Chondrocyte (in vitro differentiated cells): Measurements from ENCODE around the gene KCNQ2. TPM values are rescaled to one million over a fixed set of nuclear protein-coding genes. Genes with fewer than 3 reads are reported as not detected.

Source experiments
- DNase-seq: peaks from one replicate; pipeline ENCODE4 v3.0.0; 2021; ENCODE audit warnings: mixed read lengths, low spot score
- H3K27ac Mint-ChIP-seq: one replicate; pipeline ENCODE4 v1.8.0; 2021; ENCODE audit warnings: mild to moderate bottlenecking, moderate library complexity, mixed read lengths; ENCODE audit not compliant: unreplicated experiment
- H3K27me3 Mint-ChIP-seq: 2 replicates; pipeline ENCODE4 v1.8.0; 2021; ENCODE audit warnings: low read depth, mixed read lengths
- H3K36me3 Mint-ChIP-seq: 2 replicates; pipeline ENCODE4 v1.8.0; 2021; ENCODE audit warnings: low read depth, mixed read lengths
- H3K4me1 Mint-ChIP-seq: 2 replicates; pipeline ENCODE4 v1.8.0; 2021; ENCODE audit warnings: low read depth, mild to moderate bottlenecking, mixed read lengths
- H3K4me3 Mint-ChIP-seq: one replicate; pipeline ENCODE4 v1.8.0; 2021; ENCODE audit warnings: mild to moderate bottlenecking, moderate library complexity, mixed read lengths; ENCODE audit not compliant: unreplicated experiment
- H3K9me3 Mint-ChIP-seq: 2 replicates; pipeline ENCODE4 v1.8.0; 2021; ENCODE audit warnings: low read depth, mixed read lengths
- total RNA-seq: library from RNA; stranded (reverse); gene quantifications from 3 replicates; pipeline ENCODE4 v1.2.1, GENCODE V29; 2021
- TF ChIP-seq, protein P1 (sequence below): fragments of 200-600 bp; sonication (generic); IDR thresholded peaks from 2 replicates; pipeline ENCODE4 v1.5.0; 2021; ENCODE audit warnings: antibody characterized with exemption, mild to moderate bottlenecking, moderate library complexity

KCNQ2 gene
- total RNA-seq, 1 donor from 2014 or later: not detected

- no peak overlapping the region for H3K27ac Mint-ChIP-seq
- DNase-seq: no peak
- TF ChIP-seq, protein P1, sequence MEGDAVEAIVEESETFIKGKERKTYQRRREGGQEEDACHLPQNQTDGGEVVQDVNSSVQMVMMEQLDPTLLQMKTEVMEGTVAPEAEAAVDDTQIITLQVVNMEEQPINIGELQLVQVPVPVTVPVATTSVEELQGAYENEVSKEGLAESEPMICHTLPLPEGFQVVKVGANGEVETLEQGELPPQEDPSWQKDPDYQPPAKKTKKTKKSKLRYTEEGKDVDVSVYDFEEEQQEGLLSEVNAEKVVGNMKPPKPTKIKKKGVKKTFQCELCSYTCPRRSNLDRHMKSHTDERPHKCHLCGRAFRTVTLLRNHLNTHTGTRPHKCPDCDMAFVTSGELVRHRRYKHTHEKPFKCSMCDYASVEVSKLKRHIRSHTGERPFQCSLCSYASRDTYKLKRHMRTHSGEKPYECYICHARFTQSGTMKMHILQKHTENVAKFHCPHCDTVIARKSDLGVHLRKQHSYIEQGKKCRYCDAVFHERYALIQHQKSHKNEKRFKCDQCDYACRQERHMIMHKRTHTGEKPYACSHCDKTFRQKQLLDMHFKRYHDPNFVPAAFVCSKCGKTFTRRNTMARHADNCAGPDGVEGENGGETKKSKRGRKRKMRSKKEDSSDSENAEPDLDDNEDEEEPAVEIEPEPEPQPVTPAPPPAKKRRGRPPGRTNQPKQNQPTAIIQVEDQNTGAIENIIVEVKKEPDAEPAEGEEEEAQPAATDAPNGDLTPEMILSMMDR: no peak
- H3K27me3 Mint-ChIP-seq: peaks cover 23% of the 10 kb centered on the region
- peaks cover 13% of the 10 kb centered on the region for H3K9me3 Mint-ChIP-seq
- no peaks in the 10 kb centered on the region for H3K4me1 Mint-ChIP-seq
- H3K4me3 Mint-ChIP-seq: no peak overlapping the region
- H3K36me3 Mint-ChIP-seq: peaks cover 2% of the 10 kb centered on the region
Measured at GRCh38 chr20:63394069-63394919, 78.2 kb downstream of the KCNQ2 start.

GRCh38 chr20:63393566-63393965 is 78.9 kb downstream of the KCNQ2 start:
- DNase-seq: no peak
- H3K27me3 Mint-ChIP-seq: peaks cover 23% of the 10 kb centered on the region
- no peaks in the 10 kb centered on the region for H3K4me1 Mint-ChIP-seq
- H3K27ac Mint-ChIP-seq: no peak overlapping the region
- H3K9me3 Mint-ChIP-seq: peaks cover 18% of the 10 kb centered on the region
- TF ChIP-seq, protein P1: no peak
- no peak overlapping the region for H3K4me3 Mint-ChIP-seq
- peaks cover 2% of the 10 kb centered on the region for H3K36me3 Mint-ChIP-seq

GRCh38 chr20:63392465-63393365 is 79.7 kb downstream of the KCNQ2 start:
- H3K4me1 Mint-ChIP-seq: no peaks in the 10 kb centered on the region
- no peak overlapping the region for H3K4me3 Mint-ChIP-seq
- peaks cover 23% of the 10 kb centered on the region for H3K9me3 Mint-ChIP-seq
- peaks cover 2% of the 10 kb centered on the region for H3K36me3 Mint-ChIP-seq
- no peak overlapping the region for H3K27ac Mint-ChIP-seq
- no peak for DNase-seq
- peaks cover 23% of the 10 kb centered on the region for H3K27me3 Mint-ChIP-seq
- TF ChIP-seq, protein P1: no peak

DNA sequence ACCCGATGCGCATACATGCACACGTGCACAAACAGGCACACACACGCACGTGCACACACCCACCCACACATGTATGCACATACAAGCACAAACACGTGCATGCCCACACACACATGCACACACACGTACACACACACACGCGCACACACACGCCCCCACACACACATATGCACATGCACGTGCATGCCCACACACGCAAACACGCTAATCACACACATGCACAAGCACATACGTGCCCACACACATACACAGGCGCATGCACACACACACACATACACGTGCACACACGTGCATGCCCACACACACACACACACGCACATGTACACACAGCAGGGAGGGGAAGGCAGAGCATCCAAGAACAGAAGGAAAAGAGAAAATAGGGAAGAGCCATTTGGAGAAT is 84.5 kb downstream of the KCNQ2 start:
- no peak for DNase-seq
- no peak overlapping the region for H3K27ac Mint-ChIP-seq
- peaks cover 2% of the 10 kb centered on the region for H3K36me3 Mint-ChIP-seq
- H3K4me3 Mint-ChIP-seq: no peak overlapping the region
- peaks cover 4% of the 10 kb centered on the region for H3K27me3 Mint-ChIP-seq
- TF ChIP-seq, protein P1: no peak
- H3K9me3 Mint-ChIP-seq: peaks cover 37% of the 10 kb centered on the region
- no peaks in the 10 kb centered on the region for H3K4me1 Mint-ChIP-seq

DNA sequence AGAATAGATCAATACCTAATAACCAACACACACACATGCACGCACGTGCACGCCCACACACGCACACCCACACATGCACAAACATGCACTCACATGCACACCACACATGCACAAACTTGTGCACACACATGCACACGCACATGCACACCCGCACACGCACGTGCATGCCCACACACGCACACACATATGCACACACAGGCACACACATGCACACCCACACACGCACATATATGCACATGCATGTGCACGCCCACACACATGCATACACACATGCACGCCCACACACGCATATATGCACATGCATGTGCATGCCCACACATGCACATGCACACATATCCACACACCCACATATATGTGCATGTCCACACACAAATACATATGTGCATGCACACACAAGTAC is 85.1 kb downstream of the KCNQ2 start:
- Mint-ChIP-seq H3K4me3 (no peak overlapping the region), H3K4me1 (no peaks in the 10 kb centered on the region), H3K36me3 (peaks cover 2% of the 10 kb centered on the region), H3K9me3 (peaks cover 37% of the 10 kb centered on the region), H3K27ac (no peak overlapping the region), H3K27me3 (peaks cover 4% of the 10 kb centered on the region)
- TF ChIP-seq, protein P1: no peak
- DNase-seq: no peak
